ENCODE measurements around the gene EYS. TPM values are rescaled to one million over a fixed set of nuclear protein-coding genes. Genes with fewer than 3 reads are reported as not detected.

Gene EYS
- total and polyA plus RNA-seq, 2 of the 8 experiments (the other 6 are each of a cell fraction or from before 2014, with no cell fraction given) = 0.05 to 0.13 TPM

DNA sequence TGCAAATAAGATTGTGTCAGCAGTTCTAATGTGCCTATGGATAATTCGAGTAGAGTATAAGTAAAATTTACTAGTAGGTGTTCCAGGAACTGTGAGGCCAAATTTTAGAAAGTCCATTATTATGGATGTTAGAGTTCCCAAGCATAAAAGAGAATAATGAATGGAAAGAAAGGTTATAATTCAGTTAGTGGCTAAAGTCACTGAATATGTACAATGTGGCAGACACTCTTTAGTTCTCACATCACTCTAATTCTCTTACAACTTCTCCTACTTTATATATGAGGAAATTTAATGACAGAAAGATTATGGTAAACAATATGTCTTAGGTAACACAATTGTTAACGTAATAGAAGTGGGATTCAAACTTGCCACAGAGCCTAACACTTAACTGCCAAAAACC lies 75.3 kb downstream of the EYS start:
- ChIA-PET CTCF (ENCODE audit: partially characterized antibody) (no interaction called here), POLR2A (ENCODE audit: partially characterized antibody) (no interaction called here)
- no peak overlapping the region for H3K18ac ChIP-seq (ENCODE audit: extremely low read depth, low read length)
- peaks cover 0 to 4% of the 10 kb centered on the region in 2 experiments; a peak in 1 of 4 replicates for H3K9me3 ChIP-seq (ENCODE audit: insufficient read depth in 2 of 2, low read depth in 1 of 2, low read length in 1 of 2)
- no peak overlapping the region for H2BK120ac ChIP-seq (replicated peaks; ENCODE audit: low read depth, low read length)
- H3K14ac ChIP-seq (ENCODE audit: insufficient read length) = no peak overlapping the region
- H3K4me3 ChIP-seq (ENCODE audit: extremely low read depth in 1 of 4, insufficient read depth in 2 of 4, low read depth in 3 of 4, low read length in 4 of 4) = no peak overlapping the region
- no peak overlapping the region for H3K4me2 ChIP-seq (ENCODE audit: insufficient read depth in 1 of 2, low read depth in 2 of 2, low read length in 2 of 2)
- no peak for DNase-seq (ENCODE audit: low read depth in 1 of 2, low spot score in 2 of 2)
- H4K5ac ChIP-seq (ENCODE audit: insufficient read length, low read depth, low read length) = no peak overlapping the region
- H2BK12ac ChIP-seq (ENCODE audit: low read depth, low read length) = no peak overlapping the region
- no peak overlapping the region for H3K27ac ChIP-seq (ENCODE audit: low read depth, low read length)
- H3K4ac ChIP-seq (replicated peaks; ENCODE audit: insufficient read length, low read depth, low read length) = no peak overlapping the region
- H4K8ac ChIP-seq (ENCODE audit: extremely low read depth, insufficient read depth, low read length) = no peak overlapping the region
- no peak overlapping the region for H2AFZ ChIP-seq (ENCODE audit: low read length)
- H4K91ac ChIP-seq (replicated peaks; ENCODE audit: insufficient read length, low read length) = no peak overlapping the region
- no peaks in the 10 kb centered on the region for H3K79me2 ChIP-seq (ENCODE audit: control insufficient read depth in 1 of 2, insufficient read depth in 2 of 2, low read length in 2 of 2)
- H2BK15ac ChIP-seq (ENCODE audit: low read length) = no peak overlapping the region
- H3K27me3 ChIP-seq (replicated peaks in 1 of 4; ENCODE audit: control insufficient read depth in 3 of 4, extremely low read depth in 1 of 4, insufficient read depth in 3 of 4, low read length in 3 of 4) = no peaks in the 10 kb centered on the region
- no peaks in the 10 kb centered on the region for H3K79me1 ChIP-seq (ENCODE audit: low read depth, low read length)
- H3K36me3 ChIP-seq (ENCODE audit: control insufficient read depth in 2 of 4, insufficient read depth in 4 of 4, low read length in 3 of 4) = no peaks in the 10 kb centered on the region
- H3K9ac ChIP-seq (replicated peaks in 1 of 4; ENCODE audit: extremely low read depth in 1 of 4, low read depth in 3 of 4, low read length in 3 of 4) = no peak overlapping the region
- no peak overlapping the region for H2BK5ac ChIP-seq (ENCODE audit: low read depth, low read length)
- H3K4me1 ChIP-seq (replicated peaks in 1 of 4; ENCODE audit: control insufficient read depth in 3 of 4, insufficient read depth in 4 of 4, low read length in 3 of 4) = no peaks in the 10 kb centered on the region
- 90% methylated on average over 2 of the region's 2 CpGs; no CpG with 5 or more reads in 1 of the 2 experiments for WGBS, 2 experiments (ENCODE audit: extremely low coverage in 1 of 2, insufficient coverage in 1 of 2, insufficient read length in 1 of 2, insufficient replicate concordance in 2 of 2, low coverage in 1 of 2, low lambda C conversion rate in 2 of 2, missing lambda C conversion rate in 1 of 2)
- H4K20me1 ChIP-seq (replicated peaks in 1 of 2; ENCODE audit: control insufficient read depth in 1 of 2, insufficient read depth in 2 of 2, low read length in 2 of 2) = no peaks in the 10 kb centered on the region
- no peak overlapping the region for H2BK20ac ChIP-seq (ENCODE audit: low read length)
- no peak for FAIRE-seq
- TF ChIP-seq NRF1 (IDR thresholded peaks at IDR 0.05; ENCODE audit: low read depth, low read length) (no peak), SIN3A (conservative IDR thresholded peaks at IDR 0.05 in 1 of 2, IDR thresholded peaks at IDR 0.05 in 1 of 2; ENCODE audit: low read depth in 1 of 2, low read length in 2 of 2) (no peak), NANOG (IDR thresholded peaks at IDR 0.05; ENCODE audit: insufficient read depth, low read depth, low read length, poor library complexity, severe bottlenecking) (no peak), RAD21 (IDR thresholded peaks at IDR 0.05 in 1 of 2, conservative IDR thresholded peaks at IDR 0.05 in 1 of 2; ENCODE audit: low read depth in 2 of 2, low read length in 2 of 2) (no peak), CREB1 (IDR thresholded peaks at IDR 0.05) (no peak), POU5F1 (IDR thresholded peaks at IDR 0.05; ENCODE audit: low read depth, low read length) (no peak), SP1 (IDR thresholded peaks at IDR 0.05; ENCODE audit: low read depth, low read length) (no peak)
- TF ChIP-seq, protein P1, sequence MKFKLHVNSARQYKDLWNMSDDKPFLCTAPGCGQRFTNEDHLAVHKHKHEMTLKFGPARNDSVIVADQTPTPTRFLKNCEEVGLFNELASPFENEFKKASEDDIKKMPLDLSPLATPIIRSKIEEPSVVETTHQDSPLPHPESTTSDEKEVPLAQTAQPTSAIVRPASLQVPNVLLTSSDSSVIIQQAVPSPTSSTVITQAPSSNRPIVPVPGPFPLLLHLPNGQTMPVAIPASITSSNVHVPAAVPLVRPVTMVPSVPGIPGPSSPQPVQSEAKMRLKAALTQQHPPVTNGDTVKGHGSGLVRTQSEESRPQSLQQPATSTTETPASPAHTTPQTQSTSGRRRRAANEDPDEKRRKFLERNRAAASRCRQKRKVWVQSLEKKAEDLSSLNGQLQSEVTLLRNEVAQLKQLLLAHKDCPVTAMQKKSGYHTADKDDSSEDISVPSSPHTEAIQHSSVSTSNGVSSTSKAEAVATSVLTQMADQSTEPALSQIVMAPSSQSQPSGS (IDR thresholded peaks at IDR 0.05; ENCODE audit: low read length) = no peak
- H3K23ac ChIP-seq (ENCODE audit: insufficient read length) = no peak overlapping the region
- no peak overlapping the region for H3K56ac ChIP-seq (replicated peaks; ENCODE audit: insufficient read length, low read depth, low read length)
- no peak overlapping the region for H2AK5ac ChIP-seq (ENCODE audit: low read depth, low read length)
- H3K23me2 ChIP-seq (ENCODE audit: low read depth, low read length) = no peaks in the 10 kb centered on the region

Measured in H1 (cell line).